NCI-H1092 treated with DMSO at 0.1 percent for 48 hours (cell line): Measurements from ENCODE around the gene UGT3A2.

ENCODE experiments used
- DNase-seq: peaks from one replicate; lab custom pipeline; 2025; lab: John Stamatoyannopoulos, UW

UGT3A2 gene

GRCh38 chr5:36007366-36007765, 59.3 kb downstream of the UGT3A2 start:
- no peak for DNase-seq

GRCh38 chr5:36006163-36006562, 60.5 kb downstream of the UGT3A2 start:
- no peak for DNase-seq

GRCh38 chr5:36001032-36001431, 65.7 kb downstream of the UGT3A2 start:
- no peak for DNase-seq

- no peak for DNase-seq
Measured at GRCh38 chr5:35999547-35999946, 67.1 kb downstream of the UGT3A2 start.

- DNase-seq, result no peak
Measured at GRCh38 chr5:35996076-35996475, 70.6 kb downstream of the UGT3A2 start.

GRCh38 chr5:35990941-35991611, 75.6 kb downstream of the UGT3A2 start, which contains the start of gene UGT3A1:
UGT3A1 (minus strand) TSS chr5:35991390; CDS start chr5:35991240, 150 bp downstream.
- DNase-seq, result peak; percentile 19

- DNase-seq, result no peak
Measured at GRCh38 chr5:35990520-35990919, 76.2 kb downstream of the UGT3A2 start.

- DNase-seq, result no peak
Measured at GRCh38 chr5:35988529-35988928, 78.2 kb downstream of the UGT3A2 start.

- DNase-seq, result no peak
Measured at GRCh38 chr5:35987776-35988175, 78.9 kb downstream of the UGT3A2 start.
